ENCODE data around the gene PPP1R15B.
"Not testable (repeated sequence)": the region's sequence is repeated elsewhere in the genome, so short reads cannot be mapped to it uniquely, and the experiment has no call there.

Gene PPP1R15B

GRCh38 chr1:204422061-204422705, 10.6 kb upstream of the PPP1R15B start:
- in situ Hi-C loops (cut with HindIII; ENCODE audit: low sequenced_read_pairs) = not testable (repeated sequence)

- in situ Hi-C loops (cut with HindIII; ENCODE audit: low sequenced_read_pairs) = no loop called here
Observed at GRCh38 chr1:204421441-204421840, 9.8 kb upstream of the PPP1R15B start.

GRCh38 chr1:204420039-204421004, 8.7 kb upstream of the PPP1R15B start:
- in situ Hi-C loops (cut with HindIII; ENCODE audit: low sequenced_read_pairs) = no loop called here

- in situ Hi-C loops (cut with HindIII; ENCODE audit: low sequenced_read_pairs) = no loop called here
Observed at GRCh38 chr1:204419064-204419403, 7.4 kb upstream of the PPP1R15B start.

GRCh38 chr1:204418174-204419063, 6.8 kb upstream of the PPP1R15B start:
- in situ Hi-C loops (cut with HindIII; ENCODE audit: low sequenced_read_pairs) = no loop called here

GRCh38 chr1:204417074-204417997, 5.7 kb upstream of the PPP1R15B start:
- in situ Hi-C loops (cut with HindIII; ENCODE audit: low sequenced_read_pairs) = no loop called here

- in situ Hi-C loops (cut with HindIII; ENCODE audit: low sequenced_read_pairs) = no loop called here
Observed at GRCh38 chr1:204416589-204417073, 5.0 kb upstream of the PPP1R15B start.

- in situ Hi-C loops (cut with HindIII; ENCODE audit: low sequenced_read_pairs) = no loop called here
Observed at GRCh38 chr1:204415351-204415750, 3.7 kb upstream of the PPP1R15B start.

GRCh38 chr1:204414016-204414415, 2.4 kb upstream of the PPP1R15B start:
- in situ Hi-C loops (cut with HindIII; ENCODE audit: low sequenced_read_pairs) = no loop called here

- in situ Hi-C loops (cut with HindIII; ENCODE audit: low sequenced_read_pairs) = no loop called here
Observed at GRCh38 chr1:204413170-204413535, 1.5 kb upstream of the PPP1R15B start.

- in situ Hi-C loops (cut with HindIII; ENCODE audit: low sequenced_read_pairs) = no loop called here
Observed at GRCh38 chr1:204410688-204411450, 748 bp downstream of the PPP1R15B start.

GRCh38 chr1:204409836-204410687, 1.6 kb downstream of the PPP1R15B start:
- in situ Hi-C loops (cut with HindIII; ENCODE audit: low sequenced_read_pairs) = loop anchor here (5.0 kb wide), 1 partner anchor 32 kb away; no protein-coding TSS in a partner anchor

GRCh38 chr1:204409123-204409522, 2.5 kb downstream of the PPP1R15B start:
- in situ Hi-C loops (cut with HindIII; ENCODE audit: low sequenced_read_pairs) = loop anchor here (5.0 kb wide), 1 partner anchor 33 kb away; no protein-coding TSS in a partner anchor

GRCh38 chr1:204408602-204409001, 3.0 kb downstream of the PPP1R15B start:
- in situ Hi-C loops (cut with HindIII; ENCODE audit: low sequenced_read_pairs) = loop anchor here (5.0 kb wide), 1 partner anchor 34 kb away; no protein-coding TSS in a partner anchor

- in situ Hi-C loops (cut with HindIII; ENCODE audit: low sequenced_read_pairs) = loop anchor here (5.0 kb wide), 1 partner anchor 34 kb away; no protein-coding TSS in a partner anchor
Observed at GRCh38 chr1:204408074-204408507, 3.5 kb downstream of the PPP1R15B start.

GRCh38 chr1:204407295-204407971, 4.2 kb downstream of the PPP1R15B start:
- in situ Hi-C loops (cut with HindIII; ENCODE audit: low sequenced_read_pairs) = loop anchor here (5.0 kb wide), 1 partner anchor 35 kb away; no protein-coding TSS in a partner anchor

- in situ Hi-C loops (cut with HindIII; ENCODE audit: low sequenced_read_pairs) = loop anchor here (5.0 kb wide), 1 partner anchor 36 kb away; no protein-coding TSS in a partner anchor
Observed at GRCh38 chr1:204406621-204407020, 5.0 kb downstream of the PPP1R15B start.

Measured in DLD1 (cell line).